Measurements from ENCODE around the gene CERS6. TPM values are rescaled to one million over a fixed set of nuclear protein-coding genes. Genes with fewer than 3 reads are reported as not detected.
A peak's percentile ranks its signal among the peaks of the same experiment; 100 is the strongest.

CERS6 gene
- total RNA-seq, 1 donor from 2014 or later: 10.9 TPM

DNA sequence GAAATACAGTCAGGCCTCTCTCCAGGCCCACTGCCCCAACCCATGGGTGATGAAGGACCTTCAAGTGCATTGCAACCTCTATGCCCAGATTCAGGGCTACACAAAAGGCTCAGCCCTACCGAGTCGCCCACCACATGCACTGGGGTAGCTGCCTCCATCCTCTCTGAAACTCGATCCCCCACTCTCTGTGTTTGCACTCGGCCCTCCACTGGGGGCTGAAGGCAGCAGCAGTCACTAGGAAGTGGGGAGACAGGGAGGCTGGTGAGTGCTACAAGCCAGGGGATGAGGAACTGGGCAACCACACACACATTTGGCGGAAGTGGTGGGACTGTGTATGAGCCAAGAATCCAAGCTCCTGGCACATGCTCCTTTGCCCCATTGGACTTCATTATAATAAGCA lies 94.6 kb downstream of the CERS6 start:
- H3K4me1 ChIP-seq: no peaks in the 10 kb centered on the region
- TF ChIP-seq, protein P1, sequence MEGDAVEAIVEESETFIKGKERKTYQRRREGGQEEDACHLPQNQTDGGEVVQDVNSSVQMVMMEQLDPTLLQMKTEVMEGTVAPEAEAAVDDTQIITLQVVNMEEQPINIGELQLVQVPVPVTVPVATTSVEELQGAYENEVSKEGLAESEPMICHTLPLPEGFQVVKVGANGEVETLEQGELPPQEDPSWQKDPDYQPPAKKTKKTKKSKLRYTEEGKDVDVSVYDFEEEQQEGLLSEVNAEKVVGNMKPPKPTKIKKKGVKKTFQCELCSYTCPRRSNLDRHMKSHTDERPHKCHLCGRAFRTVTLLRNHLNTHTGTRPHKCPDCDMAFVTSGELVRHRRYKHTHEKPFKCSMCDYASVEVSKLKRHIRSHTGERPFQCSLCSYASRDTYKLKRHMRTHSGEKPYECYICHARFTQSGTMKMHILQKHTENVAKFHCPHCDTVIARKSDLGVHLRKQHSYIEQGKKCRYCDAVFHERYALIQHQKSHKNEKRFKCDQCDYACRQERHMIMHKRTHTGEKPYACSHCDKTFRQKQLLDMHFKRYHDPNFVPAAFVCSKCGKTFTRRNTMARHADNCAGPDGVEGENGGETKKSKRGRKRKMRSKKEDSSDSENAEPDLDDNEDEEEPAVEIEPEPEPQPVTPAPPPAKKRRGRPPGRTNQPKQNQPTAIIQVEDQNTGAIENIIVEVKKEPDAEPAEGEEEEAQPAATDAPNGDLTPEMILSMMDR (IDR thresholded peaks at IDR 0.05): no peak
- no peaks in the 10 kb centered on the region for H3K36me3 ChIP-seq
- DNase-seq (ENCODE audit: low spot score in 2 of 2): peak in 1 of 2 donors; percentile 68
- H3K4me3 ChIP-seq: no peak overlapping the region
- H3K27ac ChIP-seq: no peak overlapping the region
- no peaks in the 10 kb centered on the region for H3K9me3 ChIP-seq
- H3K27me3 ChIP-seq: no peaks in the 10 kb centered on the region
- intact Hi-C loops (cut with DNase I): no loop called here

DNA sequence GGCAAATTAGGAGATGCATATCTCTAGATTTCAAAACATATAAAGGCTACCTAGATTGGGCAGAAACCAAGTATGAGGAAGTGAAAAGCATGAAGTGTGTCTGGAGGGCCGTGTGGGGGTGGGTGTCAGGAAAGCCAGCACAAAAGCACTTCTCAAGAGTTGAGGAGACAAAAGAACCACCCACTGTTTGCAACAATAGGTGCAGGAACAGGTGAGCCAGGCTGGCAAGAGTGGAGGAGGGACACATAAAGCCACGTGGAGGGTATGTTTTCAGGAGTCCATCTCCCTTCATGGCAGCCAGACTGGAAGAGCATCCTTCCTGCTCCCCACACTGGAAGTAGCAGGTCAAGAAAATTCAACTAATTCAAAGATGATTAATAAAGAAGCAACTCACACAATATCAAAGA lies 96.4 kb downstream of the CERS6 start:
- Histone ChIP-seq H3K9me3 (no peaks in the 10 kb centered on the region), H3K36me3 (no peaks in the 10 kb centered on the region), H3K4me1 (no peaks in the 10 kb centered on the region), H3K27me3 (no peaks in the 10 kb centered on the region), H3K27ac (no peak overlapping the region), H3K4me3 (no peak overlapping the region)
- TF ChIP-seq, protein P1 (IDR thresholded peaks at IDR 0.05): no peak
- DNase-seq (ENCODE audit: low spot score in 2 of 2): no peak
- intact Hi-C loops (cut with DNase I): no loop called here

DNA sequence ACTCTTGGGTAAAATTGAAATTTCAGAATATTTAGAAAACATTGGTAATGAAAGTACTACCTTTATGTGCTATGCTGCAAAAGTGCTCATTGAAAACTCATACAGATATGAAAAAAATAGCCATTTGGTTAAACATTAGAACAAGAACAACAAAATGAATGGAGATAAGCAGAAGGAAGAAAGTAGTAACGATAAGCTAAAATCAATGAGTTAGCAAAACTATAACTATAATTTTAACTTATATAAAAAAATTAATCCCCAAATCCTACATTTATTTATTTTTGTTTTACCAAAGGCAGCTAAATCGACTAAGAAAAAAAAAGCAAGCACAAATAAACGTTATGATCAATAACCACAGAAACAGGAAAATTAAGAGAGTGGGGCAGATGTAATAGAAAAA lies 99.2 kb downstream of the CERS6 start:
- Histone ChIP-seq H3K27ac (no peak overlapping the region), H3K4me1 (no peaks in the 10 kb centered on the region), H3K4me3 (no peak overlapping the region), H3K9me3 (no peaks in the 10 kb centered on the region), H3K36me3 (no peaks in the 10 kb centered on the region), H3K27me3 (no peaks in the 10 kb centered on the region)
- TF ChIP-seq, protein P1 (IDR thresholded peaks at IDR 0.05): no peak
- intact Hi-C loops (cut with DNase I): no loop called here
- no peak for DNase-seq (ENCODE audit: low spot score in 2 of 2)

DNA sequence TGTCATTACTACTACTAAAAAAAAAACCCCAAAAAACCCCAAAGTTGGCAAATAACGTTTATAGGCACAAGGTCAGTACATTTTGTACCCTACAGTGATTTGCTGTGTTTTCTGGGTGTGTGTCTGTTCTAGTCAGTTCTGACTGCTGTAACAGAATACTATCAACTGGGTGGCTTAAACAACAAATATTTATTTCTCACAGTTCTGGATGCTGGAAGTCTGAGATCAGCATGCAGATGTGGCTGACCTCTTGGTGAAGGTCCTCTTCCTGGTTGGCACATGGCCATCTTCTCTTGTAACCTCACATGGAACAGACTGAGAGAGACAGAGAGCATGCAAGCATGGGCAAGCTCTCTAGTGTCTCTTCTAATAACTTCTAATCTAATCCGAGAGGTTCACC lies 103.1 kb downstream of the CERS6 start:
- Histone ChIP-seq H3K27ac (no peak overlapping the region), H3K27me3 (no peaks in the 10 kb centered on the region), H3K36me3 (no peaks in the 10 kb centered on the region), H3K4me1 (no peaks in the 10 kb centered on the region), H3K4me3 (no peak overlapping the region), H3K9me3 (no peaks in the 10 kb centered on the region)
- TF ChIP-seq, protein P1 (IDR thresholded peaks at IDR 0.05): no peak
- intact Hi-C loops (cut with DNase I): no loop called here
- DNase-seq (ENCODE audit: low spot score in 2 of 2): no peak

DNA sequence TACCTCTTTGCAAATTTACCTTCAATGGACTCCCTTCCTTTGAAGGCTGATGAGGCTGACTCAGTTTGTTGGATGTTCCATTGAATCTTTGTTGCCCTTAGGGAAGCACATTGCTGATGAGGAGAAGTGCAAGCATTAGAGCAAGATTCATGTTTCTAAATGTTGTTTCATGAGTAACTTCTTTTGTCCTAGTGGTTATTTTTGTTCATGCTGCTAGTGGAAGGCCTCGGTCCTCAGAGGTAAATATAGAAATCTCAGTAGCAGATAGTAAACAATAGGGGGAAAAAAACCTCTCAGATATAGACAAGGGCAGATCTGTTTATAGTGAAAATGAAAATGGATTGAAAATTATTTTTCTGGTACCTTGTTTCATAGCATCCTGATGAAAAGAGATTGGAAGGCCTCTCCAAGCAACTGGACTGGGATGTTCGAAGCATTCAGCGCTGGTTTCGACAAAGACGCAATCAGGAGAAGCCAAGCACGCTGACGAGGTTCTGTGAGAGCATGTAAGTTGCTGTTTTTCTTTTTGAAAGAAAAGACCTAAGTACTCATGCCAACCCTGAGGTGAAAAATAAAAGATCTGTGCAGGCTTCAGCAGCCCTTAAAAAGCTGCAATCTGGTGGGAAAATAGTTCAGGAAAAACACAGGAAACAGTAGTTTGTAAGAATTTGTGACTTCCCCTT lies 104.9 kb downstream of the CERS6 start:
- no peak overlapping the region for H3K27ac ChIP-seq

More for the DNA sequence above, 104.9 kb downstream of the CERS6 start:
- Histone ChIP-seq H3K4me3 (no peak overlapping the region), H3K27me3 (no peaks in the 10 kb centered on the region), H3K4me1 (no peaks in the 10 kb centered on the region), H3K36me3 (no peaks in the 10 kb centered on the region), H3K9me3 (no peaks in the 10 kb centered on the region)
- TF ChIP-seq, protein P1 (IDR thresholded peaks at IDR 0.05): no peak
- no peak for DNase-seq (ENCODE audit: low spot score in 2 of 2)
- intact Hi-C loops (cut with DNase I): no loop called here
